ENCODE measurements around the gene RBM12. TPM values are rescaled to one million over a fixed set of nuclear protein-coding genes. Genes with fewer than 3 reads are reported as not detected.

The RBM12 gene
- total and polyA plus RNA-seq, 2 of the 8 experiments (the other 6 are each of a cell fraction or from before 2014, with no cell fraction given): 187 to 214 TPM

DNA sequence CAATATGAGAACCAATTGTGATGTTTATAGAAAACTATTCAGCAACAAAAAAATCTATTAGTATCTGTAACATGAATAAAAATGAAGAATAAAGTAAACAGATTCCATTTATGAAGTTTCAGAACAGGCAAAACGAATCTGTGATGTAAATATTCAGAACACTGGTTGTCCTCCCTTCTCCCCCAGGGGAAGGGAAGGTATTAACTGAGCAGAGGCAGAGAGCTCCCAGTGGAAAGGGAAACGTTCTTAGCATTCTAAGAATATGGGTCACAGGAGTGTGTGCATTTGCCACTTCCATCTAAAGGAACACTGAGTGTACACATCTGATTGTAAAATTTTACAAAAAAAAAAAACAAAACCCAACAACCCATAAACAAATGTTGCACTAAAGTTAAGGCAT lies 25.9 kb downstream of the RBM12 start:
- Histone ChIP-seq H3K23me2 (ENCODE audit: low read depth, low read length) (0 out of 2 replicates have a peak, but pooled peaks cover 2% of the 10 kb centered on the region), H3K79me1 (ENCODE audit: low read depth, low read length) (peaks cover 27% of the 10 kb centered on the region), H2BK20ac (ENCODE audit: low read length) (no peak overlapping the region), H3K14ac (ENCODE audit: insufficient read length) (no peak overlapping the region), H2BK12ac (ENCODE audit: low read depth, low read length) (no peak overlapping the region), H3K23ac (ENCODE audit: insufficient read length) (no peak overlapping the region), H4K8ac (ENCODE audit: extremely low read depth, insufficient read depth, low read length) (no peak overlapping the region), H4K20me1 (replicated peaks in 1 of 2; ENCODE audit: control insufficient read depth in 1 of 2, insufficient read depth in 2 of 2, low read length in 2 of 2) (peaks cover 18 to 32% of the 10 kb centered on the region in 2 experiments), H3K36me3 (ENCODE audit: control insufficient read depth in 2 of 4, insufficient read depth in 4 of 4, low read length in 3 of 4) (no peaks in the 10 kb centered on the region; a peak in 1 of 8 replicates), H2BK5ac (ENCODE audit: low read depth, low read length) (no peak overlapping the region), H3K4me3 (ENCODE audit: extremely low read depth in 1 of 4, insufficient read depth in 2 of 4, low read depth in 3 of 4, low read length in 4 of 4) (no peak overlapping the region), H4K91ac (replicated peaks; ENCODE audit: insufficient read length, low read length) (no peak overlapping the region), H3K18ac (ENCODE audit: extremely low read depth, low read length) (no peak overlapping the region), H3K27ac (ENCODE audit: low read depth, low read length) (no peak overlapping the region), H2BK15ac (ENCODE audit: low read length) (no peak overlapping the region), H3K79me2 (ENCODE audit: control insufficient read depth in 1 of 2, insufficient read depth in 2 of 2, low read length in 2 of 2) (peaks cover 2 to 86% of the 10 kb centered on the region in 2 experiments; a peak in 3 of 4 replicates), H3K56ac (replicated peaks; ENCODE audit: insufficient read length, low read depth, low read length) (no peak overlapping the region), H3K4me1 (replicated peaks in 1 of 4; ENCODE audit: control insufficient read depth in 3 of 4, insufficient read depth in 4 of 4, low read length in 3 of 4) (peaks cover 0 to 9% (median 2%) of the 10 kb centered on the region in 4 experiments; a peak in 4 of 7 replicates), H3K9me3 (ENCODE audit: insufficient read depth in 2 of 2, low read depth in 1 of 2, low read length in 1 of 2) (no peaks in the 10 kb centered on the region), H3K27me3 (replicated peaks in 1 of 4; ENCODE audit: control insufficient read depth in 3 of 4, extremely low read depth in 1 of 4, insufficient read depth in 3 of 4, low read length in 3 of 4) (no peaks in the 10 kb centered on the region), H3K4me2 (ENCODE audit: insufficient read depth in 1 of 2, low read depth in 2 of 2, low read length in 2 of 2) (no peak overlapping the region), H2AFZ (ENCODE audit: low read length) (no peak overlapping the region), H3K9ac (replicated peaks in 1 of 4; ENCODE audit: extremely low read depth in 1 of 4, low read depth in 3 of 4, low read length in 3 of 4) (no peak overlapping the region), H2AK5ac (ENCODE audit: low read depth, low read length) (no peak overlapping the region), H2BK120ac (replicated peaks; ENCODE audit: low read depth, low read length) (no peak overlapping the region), H4K5ac (ENCODE audit: insufficient read length, low read depth, low read length) (no peak overlapping the region), H3K4ac (replicated peaks; ENCODE audit: insufficient read length, low read depth, low read length) (no peak overlapping the region)
- FAIRE-seq (no peak), DNase-seq (ENCODE audit: low read depth in 1 of 2, low spot score in 2 of 2) (no peak)
- ChIA-PET CTCF (ENCODE audit: partially characterized antibody) (interaction anchor here (6.4 kb wide), 1 partner anchor 20 kb away, joined by 37 read pairs; no protein-coding TSS in a partner anchor), POLR2A (ENCODE audit: partially characterized antibody) (interaction anchor here (1.1 to 2.7 kb wide), 5 partner anchors 9 to 25 kb away, joined by 3 to 11 read pairs (median 4); partner anchors contain the start of genes CPNE1 and RBM12)
- WGBS, 2 experiments (ENCODE audit: extremely low coverage in 1 of 2, insufficient coverage in 1 of 2, insufficient read length in 1 of 2, insufficient replicate concordance in 2 of 2, low coverage in 1 of 2, low lambda C conversion rate in 2 of 2, missing lambda C conversion rate in 1 of 2): 66% methylated on average over 2 of the region's 2 CpGs; no CpG with 5 or more reads in 1 of the 2 experiments
- TF ChIP-seq BACH1 (IDR thresholded peaks at IDR 0.05; ENCODE audit: low read length): no peak
- TF ChIP-seq RXRA (IDR thresholded peaks at IDR 0.05; ENCODE audit: insufficient read depth, low read depth, low read length): no peak
- no peak for TF ChIP-seq TAF1 (IDR thresholded peaks at IDR 0.05; ENCODE audit: low read depth, low read length)
- TF ChIP-seq PHF8 (conservative IDR thresholded peaks at IDR 0.05; ENCODE audit: low read depth, low read length): no peak
- TF ChIP-seq EGR1 (IDR thresholded peaks at IDR 0.05; ENCODE audit: borderline replicate concordance, low read depth, low read length): no peak
- TF ChIP-seq, protein P1, sequence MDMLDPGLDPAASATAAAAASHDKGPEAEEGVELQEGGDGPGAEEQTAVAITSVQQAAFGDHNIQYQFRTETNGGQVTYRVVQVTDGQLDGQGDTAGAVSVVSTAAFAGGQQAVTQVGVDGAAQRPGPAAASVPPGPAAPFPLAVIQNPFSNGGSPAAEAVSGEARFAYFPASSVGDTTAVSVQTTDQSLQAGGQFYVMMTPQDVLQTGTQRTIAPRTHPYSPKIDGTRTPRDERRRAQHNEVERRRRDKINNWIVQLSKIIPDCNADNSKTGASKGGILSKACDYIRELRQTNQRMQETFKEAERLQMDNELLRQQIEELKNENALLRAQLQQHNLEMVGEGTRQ (IDR thresholded peaks at IDR 0.05; ENCODE audit: low read length): no peak
- no peak for TF ChIP-seq SUZ12 (IDR thresholded peaks at IDR 0.05; ENCODE audit: low read length)
- no peak for TF ChIP-seq NANOG (IDR thresholded peaks at IDR 0.05; ENCODE audit: insufficient read depth, low read depth, low read length, poor library complexity, severe bottlenecking)
- TF ChIP-seq SP4 (IDR thresholded peaks at IDR 0.05; ENCODE audit: low read length): no peak
- TF ChIP-seq FOSL1 (IDR thresholded peaks at IDR 0.05; ENCODE audit: insufficient read depth, low read depth, low read length): no peak
